AG04450 (cell line): Measurements from ENCODE around the gene SMIM7. TPM values are rescaled to one million over a fixed set of nuclear protein-coding genes. Genes with fewer than 3 reads are reported as not detected.

ENCODE experiments used
- CTCF ChIA-PET: fragments of 300-600, 350-600 bp; formaldehyde crosslinking; extraction: SDS; loops from one replicate; lab custom pipeline; 2022; ENCODE audit warnings: antibody characterized with exemption, inconsistent platforms; lab: Charles Lee
- POLR2A ChIA-PET: fragments of 350-600 bp; formaldehyde crosslinking; extraction: SDS; loops from one replicate; lab custom pipeline; 2021; ENCODE audit warnings: antibody characterized with exemption, inconsistent platforms; lab: Yijun Ruan, JAX
- DNase-seq: peaks from one replicate; pipeline ENCODE4 v3.0.0-alpha.2; 2011; ENCODE audit warnings: low read depth, low spot score
- H3K27ac ChIP-seq: one replicate; pipeline ENCODE4 v1.5.1; 2012; ENCODE audit warnings: low read depth, low read length, control low read depth
- H3K27me3 ChIP-seq: one replicate; pipeline ENCODE4 v1.6.0; 2012; ENCODE audit warnings: low read length; ENCODE audit not compliant: control insufficient read depth, insufficient read depth
- H3K4me3 ChIP-seq: 2 replicates; pipeline ENCODE4 v1.5.1; 2011; ENCODE audit warnings: mild to moderate bottlenecking, low read depth, low read length, control low read depth
- H3K9me3 ChIP-seq: 2 replicates; pipeline ENCODE4 v1.5.1; 2012; ENCODE audit warnings: low read length; ENCODE audit not compliant: control insufficient read depth, insufficient read depth
- CTCF ChIP-seq: IDR thresholded peaks from 2 replicates; pipeline ENCODE4 v1.5.1; 2011; ENCODE audit warnings: low read depth, low read length, control low read depth, inconsistent platforms
- polyA plus RNA-seq: library from polyadenylated mRNA; depleted of rRNA; stranded (reverse); fragments of >200 nt; gene quantifications from 2 replicates; pipeline ENCODE4 v1.2.3, GENCODE V29; 2011

Gene SMIM7
- polyA plus RNA-seq, 1 experiment = 84.8 TPM

DNA sequence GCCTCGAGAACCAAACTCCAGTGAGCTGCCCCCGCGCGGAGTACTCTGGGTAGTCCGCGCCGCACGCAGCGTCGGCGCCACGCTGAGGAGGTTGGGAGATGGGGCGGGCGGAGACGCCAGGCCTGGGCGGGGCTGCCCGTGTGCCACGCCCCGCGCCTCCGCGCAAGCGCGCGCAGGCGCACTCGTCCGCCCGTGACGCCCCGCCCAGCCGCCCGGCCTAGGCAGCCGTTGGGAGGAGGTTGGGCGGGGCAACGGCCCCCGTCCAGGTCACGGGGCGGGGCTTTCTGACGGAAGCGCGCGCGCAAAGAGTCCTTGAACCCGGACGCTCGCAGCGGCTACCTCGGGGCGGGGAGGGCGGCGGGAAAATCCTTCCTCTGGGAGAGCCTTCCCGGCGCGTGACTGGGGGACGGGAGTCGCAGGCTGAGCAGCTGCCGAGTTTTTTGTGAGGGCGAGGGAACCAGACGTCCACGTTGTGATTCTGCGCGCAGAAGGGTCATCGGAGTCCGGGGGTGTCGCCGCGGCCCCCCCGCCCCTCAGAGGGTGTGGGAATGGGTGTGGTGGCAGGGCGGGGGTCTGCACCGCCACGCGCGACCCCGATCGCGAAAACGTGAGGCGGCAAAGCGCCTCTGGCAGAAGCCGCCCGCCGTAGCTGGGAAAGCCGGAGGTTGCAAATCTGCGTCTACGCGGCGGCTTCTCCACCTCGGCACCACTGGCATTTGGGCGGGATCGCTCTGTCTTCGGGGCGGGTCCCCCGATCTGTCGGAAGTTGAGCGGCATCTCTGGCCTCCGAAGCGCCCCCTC lies 31.6 kb downstream of the SMIM7 start, which contains the start of gene MED26:
TSS of gene MED26 (minus strand) at position 22 of the 801 bp plus-strand sequence. CDS start 261 bp downstream, outside the sequence.
- H3K4me3 ChIP-seq = peak within 1 kb of the TSS; percentile 91
- TF ChIP-seq CTCF = no peak
- peak within 1 kb of the TSS; percentile 91 for H3K27ac ChIP-seq
- H3K27me3 ChIP-seq = no peaks in the 10 kb centered on the region
- no peaks in the 10 kb centered on the region; the same call in 1 of the 2 replicates for H3K9me3 ChIP-seq
- POLR2A ChIA-PET = interaction anchor here (0.5 to 2.2 kb wide), 10 partner anchors 10 to 361 kb away, joined by 3 to 14 read pairs (median 4); partner anchors contain the start of genes SLC35E1 and SMIM7
- peak; percentile 84 for DNase-seq
- CTCF ChIA-PET = no interaction called here

DNA sequence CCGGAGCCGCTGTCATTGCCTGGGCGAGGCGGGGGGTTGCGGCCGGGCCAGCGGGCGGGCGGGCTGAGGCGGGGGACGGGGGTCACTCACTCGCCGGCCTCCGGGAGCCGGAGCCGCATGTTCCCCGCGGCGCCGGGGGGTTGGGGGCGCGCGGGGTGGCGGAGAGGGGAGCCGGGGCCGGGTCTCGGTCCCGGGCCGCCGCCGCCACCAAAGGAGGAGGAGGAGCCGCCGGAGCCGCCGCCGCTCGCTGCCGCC lies 32.1 kb downstream of the SMIM7 start:
- Histone ChIP-seq H3K4me3 (peak overlapping the region; percentile 91), H3K27me3 (no peaks in the 10 kb centered on the region), H3K27ac (no peak overlapping the region), H3K9me3 (no peaks in the 10 kb centered on the region; the same call in 1 of the 2 replicates)
- no peak for DNase-seq
- POLR2A ChIA-PET = interaction anchor here (0.6 to 2.2 kb wide), 8 partner anchors 11 to 94 kb away, joined by 3 to 14 read pairs (median 6); partner anchors contain the start of genes SLC35E1 and SMIM7
- TF ChIP-seq CTCF = no peak
- CTCF ChIA-PET = no interaction called here

DNA sequence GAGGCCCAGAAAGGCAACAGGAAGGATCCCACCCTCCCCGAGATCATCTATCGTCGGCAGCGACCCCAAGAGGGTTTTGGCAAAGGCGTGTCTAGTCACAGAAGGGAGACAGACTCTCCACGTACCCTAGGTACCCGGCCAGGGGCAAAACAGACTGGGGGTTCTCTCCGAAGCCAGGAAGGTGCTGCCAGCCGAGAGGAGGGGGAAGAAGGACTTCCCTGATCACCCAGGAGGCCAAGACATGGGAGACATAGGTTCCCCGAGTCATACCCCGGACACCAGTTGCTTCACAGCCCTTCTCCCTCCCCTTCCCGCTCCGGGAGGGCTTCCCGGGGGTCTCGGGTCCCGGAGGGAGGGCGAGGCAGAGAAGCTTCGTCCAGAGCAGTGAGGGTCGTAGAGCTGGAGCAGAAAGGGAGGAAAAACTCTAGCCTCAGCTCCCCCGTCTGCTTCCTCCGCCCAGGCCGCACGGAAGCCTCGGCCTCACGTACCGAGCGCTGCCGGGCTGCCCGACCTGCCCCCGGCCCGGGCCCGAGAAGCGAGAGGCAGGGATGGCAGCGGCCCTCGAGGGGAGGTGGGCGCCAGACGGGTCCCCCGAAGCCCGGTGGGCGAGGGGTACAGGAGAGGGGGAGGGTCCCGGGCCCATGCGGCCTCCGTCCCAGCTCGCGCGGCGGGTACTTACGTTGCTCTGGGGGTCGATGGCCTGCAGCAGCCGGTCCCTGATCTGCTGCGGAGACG lies 32.6 kb downstream of the SMIM7 start:
- POLR2A ChIA-PET = interaction anchor here (0.6 to 2.2 kb wide), 8 partner anchors 11 to 132 kb away, joined by 3 to 14 read pairs (median 4); partner anchors contain the start of genes CALR3, SLC35E1 and SMIM7
- TF ChIP-seq CTCF = no peak
- Histone ChIP-seq H3K4me3 (peak overlapping the region; percentile 91), H3K27ac (peak overlapping the region; percentile 68), H3K27me3 (no peaks in the 10 kb centered on the region), H3K9me3 (no peaks in the 10 kb centered on the region; the same call in 1 of the 2 replicates)
- no peak for DNase-seq
- CTCF ChIA-PET = no interaction called here

DNA sequence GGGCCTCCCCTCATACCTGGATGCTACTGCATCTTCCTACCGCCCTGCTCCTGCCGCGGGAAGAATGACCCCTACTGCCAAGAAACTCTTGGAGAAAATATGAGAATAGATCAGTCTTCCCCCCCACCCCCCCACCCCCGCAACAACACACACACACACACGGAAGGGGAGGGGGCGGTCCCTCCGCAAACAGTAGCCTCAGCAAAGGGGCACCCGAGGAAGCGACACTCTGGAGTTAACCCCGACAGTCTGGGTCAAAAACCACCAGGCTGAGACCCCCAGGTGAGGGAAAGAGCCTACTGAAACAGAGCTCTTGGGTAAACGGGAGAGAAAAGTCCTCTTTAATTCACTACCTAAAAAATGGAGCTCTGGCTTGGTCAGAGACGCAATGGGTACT lies 33.1 kb downstream of the SMIM7 start:
- CTCF ChIA-PET = no interaction called here
- POLR2A ChIA-PET = interaction anchor here (0.6 to 2.0 kb wide), 5 partner anchors 36 to 131 kb away, joined by 3 to 9 read pairs (median 3); partner anchors contain the start of genes CALR3 and SLC35E1
- Histone ChIP-seq H3K27ac (peak overlapping the region; percentile 68), H3K27me3 (no peaks in the 10 kb centered on the region), H3K9me3 (no peaks in the 10 kb centered on the region; the same call in 1 of the 2 replicates), H3K4me3 (peak overlapping the region; percentile 91)
- DNase-seq = no peak
- TF ChIP-seq CTCF = no peak
